Activated CD4-positive, alpha-beta T cell treated with anti-CD3 and anti-CD28 coated beads, Interleukin-2, amount 10 ng/mL, durations not matched to agents 24 days and 14 days (primary cell): ENCODE data around the gene ZNF804A. TPM values are rescaled to one million over a fixed set of nuclear protein-coding genes. Genes with fewer than 3 reads are reported as not detected.
"Not testable (repeated sequence)": the region's sequence is repeated elsewhere in the genome, so short reads cannot be mapped to it uniquely, and the experiment has no call there.

Source experiments
- DNase-seq: peaks from one replicate; pipeline ENCODE4 v3.0.0; 2022
- H3K27ac Mint-ChIP-seq: one replicate; pipeline ENCODE4 v1.8.0; 2022; ENCODE audit warnings: mild to moderate bottlenecking, mixed read lengths
- H3K27me3 Mint-ChIP-seq: one replicate; pipeline ENCODE4 v1.8.0; 2022; ENCODE audit warnings: mixed read lengths
- H3K36me3 Mint-ChIP-seq: one replicate; pipeline ENCODE4 v1.8.0; 2022; ENCODE audit warnings: low read depth, mild to moderate bottlenecking, mixed read lengths
- H3K4me1 Mint-ChIP-seq: one replicate; pipeline ENCODE4 v1.8.0; 2021; ENCODE audit warnings: mixed read lengths
- H3K4me3 Mint-ChIP-seq: one replicate; pipeline ENCODE4 v1.8.0; 2022; ENCODE audit warnings: mild to moderate bottlenecking, moderate library complexity, mixed read lengths
- H3K9me3 Mint-ChIP-seq: one replicate; pipeline ENCODE4 v1.8.0; 2021; ENCODE audit warnings: mixed read lengths
- intact Hi-C: fragments of 100-400 bp; cut with micrococcal nuclease; formaldehyde crosslinking; loops from one replicate; pipeline ENCODE4 v1.15.1; 2023
- total RNA-seq: library from RNA; stranded (reverse); gene quantifications from 2 replicates; pipeline ENCODE4 v1.2.3, GENCODE V29; 2022

ZNF804A gene
- total RNA-seq, 1 donor from 2014 or later: not detected

DNA sequence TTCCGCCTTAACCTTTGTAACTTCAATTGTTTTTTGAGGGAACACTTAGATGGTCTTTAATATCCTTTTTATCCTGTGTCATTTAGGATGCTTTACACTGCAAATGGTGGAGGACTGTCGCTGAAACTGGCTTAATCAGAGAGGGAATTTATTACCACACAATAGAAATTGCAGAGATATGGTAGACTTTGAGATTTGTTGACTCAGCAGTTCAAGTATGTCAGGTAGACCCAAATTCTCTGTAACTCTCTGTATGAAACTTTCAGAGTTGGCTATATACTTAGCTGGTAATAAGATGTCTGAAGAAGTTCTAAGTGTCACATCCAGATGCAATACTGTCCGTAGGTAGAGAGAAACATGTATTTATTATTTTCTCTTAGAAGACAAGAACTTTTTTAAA, 100.1 kb downstream of the ZNF804A start:
- Mint-ChIP-seq H3K4me3 (no peak overlapping the region), H3K27me3 (no peaks in the 10 kb centered on the region), H3K36me3 (no peaks in the 10 kb centered on the region), H3K27ac (no peak overlapping the region), H3K4me1 (no peaks in the 10 kb centered on the region), H3K9me3 (no peaks in the 10 kb centered on the region)
- intact Hi-C loops: no loop called here
- no peak for DNase-seq

DNA sequence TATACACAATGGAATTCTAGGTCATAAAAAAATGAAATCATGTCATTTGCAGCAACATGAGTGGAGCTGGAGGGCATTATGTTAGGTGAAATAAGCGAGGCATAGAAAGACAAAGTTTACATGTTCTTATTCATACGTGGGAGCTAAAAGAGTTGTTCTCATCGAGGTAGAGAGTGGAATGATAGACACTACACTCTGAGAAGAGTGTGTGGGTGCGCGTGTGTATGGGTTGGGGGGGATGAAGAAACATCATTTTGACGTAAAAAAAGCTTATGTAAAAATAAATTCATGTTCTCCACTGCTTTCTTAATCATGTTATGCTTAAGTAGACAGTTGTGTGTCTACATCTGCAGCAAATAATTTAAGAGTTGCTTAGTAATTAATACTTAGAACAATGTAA, 123.6 kb downstream of the ZNF804A start:
- no peak overlapping the region for H3K4me3 Mint-ChIP-seq
- no peaks in the 10 kb centered on the region for H3K36me3 Mint-ChIP-seq
- no peaks in the 10 kb centered on the region for H3K4me1 Mint-ChIP-seq
- H3K27me3 Mint-ChIP-seq: no peaks in the 10 kb centered on the region
- H3K9me3 Mint-ChIP-seq: no peaks in the 10 kb centered on the region
- no peak for DNase-seq
- H3K27ac Mint-ChIP-seq: no peak overlapping the region
- intact Hi-C loops: no loop called here

DNA sequence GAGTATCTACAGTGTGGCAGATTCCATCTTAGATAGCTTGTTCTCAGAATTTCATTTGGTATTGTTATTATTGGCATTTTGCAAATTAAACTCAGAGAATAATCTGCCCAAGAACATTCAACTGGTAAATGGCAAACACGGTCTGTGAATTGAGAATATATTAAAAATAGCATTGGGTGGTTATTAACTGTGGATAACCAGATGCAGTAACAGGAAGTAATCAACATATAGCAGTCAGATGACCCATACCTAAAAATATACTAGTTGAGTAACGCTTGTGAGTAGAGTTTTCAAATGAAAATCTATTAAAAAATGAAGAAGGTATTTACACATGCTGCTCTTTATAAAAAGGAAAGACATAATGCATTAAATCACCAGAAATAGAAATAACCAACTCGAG, 129.5 kb downstream of the ZNF804A start:
- no peak for DNase-seq
- H3K27ac Mint-ChIP-seq: no peak overlapping the region
- intact Hi-C loops: no loop called here

DNA sequence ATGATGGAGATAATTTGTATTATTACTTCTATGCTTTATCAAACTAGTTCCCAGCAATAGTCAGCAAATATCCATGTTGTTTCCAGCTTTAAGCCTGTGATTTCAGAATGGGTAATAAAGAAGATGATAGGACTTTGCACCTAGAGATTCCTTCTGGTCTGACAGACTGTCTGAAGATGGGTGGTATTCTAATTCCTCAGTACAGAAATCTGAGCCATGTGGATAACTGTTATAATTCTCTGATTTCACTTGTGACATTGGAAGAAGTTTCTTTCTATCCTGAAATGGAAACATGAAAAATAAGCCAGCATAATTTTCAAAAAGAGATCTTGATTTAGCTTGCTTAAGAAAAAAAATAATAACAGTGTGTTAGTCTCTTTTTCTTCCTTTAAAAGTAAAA, 130.1 kb downstream of the ZNF804A start:
- intact Hi-C loops: no loop called here
- H3K27me3 Mint-ChIP-seq: no peaks in the 10 kb centered on the region

More for the DNA sequence above, 129.5 kb downstream of the ZNF804A start:
- Mint-ChIP-seq H3K4me3 (no peak overlapping the region), H3K9me3 (no peaks in the 10 kb centered on the region), H3K4me1 (no peaks in the 10 kb centered on the region), H3K36me3 (no peaks in the 10 kb centered on the region), H3K27me3 (no peaks in the 10 kb centered on the region)

DNA sequence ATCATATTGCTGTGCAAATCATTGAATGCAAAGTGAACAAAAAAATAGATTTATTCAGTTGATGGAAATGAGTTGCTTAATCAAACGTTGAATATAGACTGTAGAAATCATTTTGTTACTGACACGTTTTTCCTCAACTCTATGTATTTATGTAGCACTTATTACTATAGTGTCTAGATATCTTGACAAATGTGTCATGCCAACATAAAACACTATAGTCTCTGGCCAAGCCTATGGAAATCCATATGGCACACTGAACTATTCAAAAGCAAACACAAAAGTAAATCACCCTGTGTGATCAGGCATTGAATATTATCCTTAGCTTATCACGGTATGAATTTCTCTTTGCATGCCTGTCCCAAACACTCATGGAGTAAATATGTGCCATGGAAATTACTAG, 131.3 kb downstream of the ZNF804A start:
- Mint-ChIP-seq H3K27ac (no peak overlapping the region), H3K36me3 (no peaks in the 10 kb centered on the region), H3K27me3 (no peaks in the 10 kb centered on the region), H3K4me1 (no peaks in the 10 kb centered on the region), H3K4me3 (no peak overlapping the region), H3K9me3 (no peaks in the 10 kb centered on the region)
- DNase-seq: no peak
- intact Hi-C loops: no loop called here

More for the DNA sequence above, 130.1 kb downstream of the ZNF804A start:
- H3K9me3 Mint-ChIP-seq: no peaks in the 10 kb centered on the region
- H3K27ac Mint-ChIP-seq: no peak overlapping the region
- H3K36me3 Mint-ChIP-seq: no peaks in the 10 kb centered on the region
- no peak overlapping the region for H3K4me3 Mint-ChIP-seq
- DNase-seq: no peak
- H3K4me1 Mint-ChIP-seq: no peaks in the 10 kb centered on the region

DNA sequence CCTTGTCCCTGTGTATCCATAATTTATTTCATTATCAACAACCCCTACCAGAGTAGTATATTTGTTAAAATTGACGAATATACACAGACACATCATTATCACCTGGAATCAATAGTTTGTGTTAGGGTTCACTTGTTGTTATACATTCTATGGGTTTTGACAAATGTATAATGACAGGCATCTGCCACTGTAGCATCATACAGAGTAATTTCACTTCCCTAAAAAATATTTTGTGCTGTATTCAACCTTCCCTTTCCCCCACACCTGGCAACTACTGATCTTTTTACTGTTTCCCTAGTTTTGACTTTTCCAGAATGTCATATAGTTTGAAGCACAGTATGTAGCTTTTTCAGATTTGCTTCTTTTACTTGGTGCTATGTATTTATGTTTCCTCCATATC, 132.0 kb downstream of the ZNF804A start:
- H3K36me3 Mint-ChIP-seq: no peaks in the 10 kb centered on the region
- H3K4me1 Mint-ChIP-seq: no peaks in the 10 kb centered on the region
- DNase-seq: no peak
- no peaks in the 10 kb centered on the region for H3K27me3 Mint-ChIP-seq
- intact Hi-C loops: no loop called here
- no peaks in the 10 kb centered on the region for H3K9me3 Mint-ChIP-seq
- H3K4me3 Mint-ChIP-seq: no peak overlapping the region
- no peak overlapping the region for H3K27ac Mint-ChIP-seq

DNA sequence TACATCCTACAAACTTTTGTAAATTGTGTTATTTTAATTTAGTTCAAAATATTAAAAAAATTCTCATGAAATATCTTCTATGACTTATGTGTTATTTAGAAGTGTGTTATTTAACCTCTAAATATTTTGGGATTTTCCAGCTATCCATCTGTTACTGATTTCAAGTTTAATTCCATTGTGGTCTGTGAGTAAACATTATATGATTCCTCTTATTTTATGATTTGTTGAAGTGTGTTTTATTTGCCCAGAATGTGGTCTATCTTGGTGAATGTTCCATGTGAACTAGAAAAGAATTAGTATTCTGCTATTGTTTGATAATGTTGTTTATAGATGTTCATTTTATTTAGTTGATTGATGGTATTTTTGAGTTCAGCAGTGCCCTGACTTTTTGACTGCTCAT, 136.0 kb downstream of the ZNF804A start:
- no peaks in the 10 kb centered on the region for H3K36me3 Mint-ChIP-seq
- no peak for DNase-seq
- intact Hi-C loops: no loop called here

DNA sequence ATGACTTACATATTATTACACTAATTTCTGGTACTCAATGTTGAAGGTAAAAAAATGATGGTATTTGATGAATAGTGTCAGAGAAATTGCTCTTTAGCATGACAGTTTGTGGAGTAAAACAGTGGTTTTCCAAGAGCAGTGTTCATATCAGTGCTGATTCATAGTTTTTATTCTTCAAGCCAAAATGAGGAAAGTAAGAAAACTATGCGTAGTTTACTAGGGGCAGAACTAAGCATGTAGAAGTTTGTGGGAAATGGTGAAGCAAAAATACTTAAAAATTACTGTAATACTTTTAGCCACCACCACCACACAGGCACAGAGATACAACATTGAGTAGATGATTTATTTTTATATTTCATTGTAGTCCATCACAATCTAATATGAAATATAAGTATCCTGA, 137.3 kb downstream of the ZNF804A start:
- Mint-ChIP-seq H3K4me1 (no peaks in the 10 kb centered on the region), H3K27ac (no peak overlapping the region), H3K9me3 (no peaks in the 10 kb centered on the region), H3K27me3 (no peaks in the 10 kb centered on the region), H3K36me3 (no peaks in the 10 kb centered on the region), H3K4me3 (no peak overlapping the region)
- no peak for DNase-seq
- intact Hi-C loops: no loop called here

More for the DNA sequence above, 136.0 kb downstream of the ZNF804A start:
- Mint-ChIP-seq H3K4me1 (no peaks in the 10 kb centered on the region), H3K27ac (no peak overlapping the region), H3K27me3 (no peaks in the 10 kb centered on the region), H3K9me3 (no peaks in the 10 kb centered on the region), H3K4me3 (no peak overlapping the region)

DNA sequence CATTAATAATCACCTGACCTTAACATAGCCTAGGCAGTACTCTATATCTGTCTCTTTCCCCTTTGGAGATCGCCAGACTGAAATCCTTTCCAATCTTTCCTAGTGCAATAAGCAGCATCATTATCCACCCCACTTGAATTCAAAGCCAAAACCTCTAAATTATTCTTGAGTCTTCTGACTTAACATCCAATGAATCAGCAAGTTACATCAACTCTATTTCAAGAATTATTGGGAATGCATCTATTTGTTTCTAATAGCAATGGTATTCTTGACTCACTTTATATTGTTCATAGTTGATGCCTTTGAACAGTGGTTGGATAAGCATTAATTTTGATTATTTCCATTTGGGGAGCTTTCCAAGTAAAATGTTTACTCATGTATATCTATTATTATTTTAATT, 144.8 kb downstream of the ZNF804A start:
- no peaks in the 10 kb centered on the region for H3K27me3 Mint-ChIP-seq
- no peak overlapping the region for H3K27ac Mint-ChIP-seq
- intact Hi-C loops: no loop called here
- H3K36me3 Mint-ChIP-seq: no peaks in the 10 kb centered on the region
- H3K9me3 Mint-ChIP-seq: no peaks in the 10 kb centered on the region
- no peak for DNase-seq
- H3K4me1 Mint-ChIP-seq: no peaks in the 10 kb centered on the region
- no peak overlapping the region for H3K4me3 Mint-ChIP-seq

DNA sequence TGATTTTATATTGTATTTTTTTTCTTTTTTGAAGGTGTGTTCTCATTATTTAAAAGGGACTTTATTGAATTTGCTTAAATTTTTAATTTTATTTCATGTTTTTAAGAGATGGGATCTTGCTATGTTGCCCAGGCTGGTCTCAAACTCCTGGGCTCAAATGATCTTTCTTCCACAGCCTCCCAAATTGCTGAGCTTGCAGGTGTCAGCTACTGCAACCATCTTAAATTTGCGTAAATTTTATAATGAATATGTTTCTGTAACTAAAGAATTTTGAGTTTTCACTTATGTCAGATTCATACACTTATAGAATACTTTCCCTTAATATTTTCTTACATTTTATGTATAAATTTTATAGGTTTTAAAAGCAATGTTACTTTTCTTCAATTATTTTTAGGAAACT, 157.8 kb downstream of the ZNF804A start:
- H3K27ac Mint-ChIP-seq: no peak overlapping the region
- no peaks in the 10 kb centered on the region for H3K4me1 Mint-ChIP-seq
- no peak for DNase-seq
- H3K4me3 Mint-ChIP-seq: no peak overlapping the region
- H3K9me3 Mint-ChIP-seq: no peaks in the 10 kb centered on the region
- no peaks in the 10 kb centered on the region for H3K36me3 Mint-ChIP-seq
- intact Hi-C loops: no loop called here
- no peaks in the 10 kb centered on the region for H3K27me3 Mint-ChIP-seq

DNA sequence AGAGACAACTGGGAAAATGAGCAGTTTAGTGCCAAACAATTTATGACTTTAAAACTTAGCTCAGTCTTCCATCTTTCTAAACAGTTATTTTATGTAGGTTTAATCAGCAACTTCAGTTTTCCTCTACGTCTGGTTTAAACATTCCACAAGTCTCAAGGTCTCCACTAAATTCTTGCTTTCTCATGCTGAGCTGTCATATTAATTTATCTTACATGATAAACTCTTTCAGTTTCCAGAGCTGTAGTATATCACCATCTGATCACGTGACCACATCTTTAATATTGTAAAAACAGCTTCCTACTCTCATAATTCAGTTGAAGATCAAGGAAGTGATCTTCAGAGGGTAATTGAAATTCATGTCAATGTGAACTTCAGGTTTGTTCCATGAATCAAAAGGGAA, 158.6 kb downstream of the ZNF804A start:
- no peaks in the 10 kb centered on the region for H3K4me1 Mint-ChIP-seq
- no peaks in the 10 kb centered on the region for H3K36me3 Mint-ChIP-seq
- no peak overlapping the region for H3K4me3 Mint-ChIP-seq
- no peaks in the 10 kb centered on the region for H3K9me3 Mint-ChIP-seq
- intact Hi-C loops: no loop called here
- no peaks in the 10 kb centered on the region for H3K27me3 Mint-ChIP-seq
- DNase-seq: no peak
- no peak overlapping the region for H3K27ac Mint-ChIP-seq

DNA sequence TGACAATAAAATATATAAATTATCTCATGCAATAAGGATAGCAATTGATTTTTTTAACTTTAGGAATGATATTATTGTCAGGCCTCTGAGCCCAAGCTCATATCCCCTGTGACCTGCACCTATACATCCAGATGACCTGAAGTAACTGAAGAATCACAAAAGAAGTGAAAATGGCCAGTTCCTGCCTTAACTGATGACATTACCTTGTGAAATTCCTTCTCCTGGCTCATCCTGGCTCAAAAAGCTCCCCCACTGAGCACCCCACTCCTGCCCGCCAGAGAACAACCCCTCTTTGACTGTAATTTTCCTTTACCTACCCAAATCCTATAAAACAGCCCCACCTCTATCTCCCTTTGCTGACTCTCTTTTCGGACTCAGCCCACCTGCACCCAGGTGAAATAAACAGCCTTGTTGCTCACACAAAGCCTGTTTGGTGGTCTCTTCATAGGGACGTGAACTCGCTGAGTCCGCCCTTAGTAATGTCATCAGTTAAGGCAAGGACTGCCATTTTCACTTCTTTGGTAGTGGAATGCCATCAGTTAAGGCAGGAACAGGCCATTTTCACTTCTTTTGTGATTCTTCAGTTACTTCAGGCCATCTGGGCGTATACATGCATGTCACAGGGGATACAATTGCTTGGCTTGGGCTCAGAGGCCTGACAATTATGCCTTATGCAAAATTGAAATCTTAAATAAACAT, 161.4 kb downstream of the ZNF804A start:
- H3K36me3 Mint-ChIP-seq, H3K4me1 Mint-ChIP-seq, H3K27ac Mint-ChIP-seq, intact Hi-C loops, DNase-seq, H3K4me3 Mint-ChIP-seq, H3K9me3 Mint-ChIP-seq, H3K27me3 Mint-ChIP-seq: not testable (repeated sequence)

DNA sequence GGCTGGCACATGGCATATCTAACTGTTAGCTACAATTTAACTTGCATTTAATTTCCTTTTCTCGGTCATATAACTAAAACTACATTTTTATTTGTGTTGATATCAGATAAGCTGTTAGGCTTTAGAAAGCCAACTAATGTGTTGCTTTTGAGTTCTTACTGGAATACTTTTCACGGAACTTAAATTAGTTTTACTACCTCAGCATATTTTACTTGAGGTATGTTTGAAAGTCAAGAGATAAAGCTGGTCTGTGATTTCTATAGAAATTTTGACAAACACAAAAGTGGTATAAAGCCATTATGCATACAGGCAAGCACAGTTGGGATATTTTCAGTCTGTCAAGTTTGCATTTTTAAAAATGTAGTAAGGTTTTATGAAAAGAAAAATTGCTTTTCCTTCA, 162.6 kb downstream of the ZNF804A start:
- intact Hi-C loops: no loop called here
- Mint-ChIP-seq H3K36me3 (no peaks in the 10 kb centered on the region), H3K27me3 (no peaks in the 10 kb centered on the region)

DNA sequence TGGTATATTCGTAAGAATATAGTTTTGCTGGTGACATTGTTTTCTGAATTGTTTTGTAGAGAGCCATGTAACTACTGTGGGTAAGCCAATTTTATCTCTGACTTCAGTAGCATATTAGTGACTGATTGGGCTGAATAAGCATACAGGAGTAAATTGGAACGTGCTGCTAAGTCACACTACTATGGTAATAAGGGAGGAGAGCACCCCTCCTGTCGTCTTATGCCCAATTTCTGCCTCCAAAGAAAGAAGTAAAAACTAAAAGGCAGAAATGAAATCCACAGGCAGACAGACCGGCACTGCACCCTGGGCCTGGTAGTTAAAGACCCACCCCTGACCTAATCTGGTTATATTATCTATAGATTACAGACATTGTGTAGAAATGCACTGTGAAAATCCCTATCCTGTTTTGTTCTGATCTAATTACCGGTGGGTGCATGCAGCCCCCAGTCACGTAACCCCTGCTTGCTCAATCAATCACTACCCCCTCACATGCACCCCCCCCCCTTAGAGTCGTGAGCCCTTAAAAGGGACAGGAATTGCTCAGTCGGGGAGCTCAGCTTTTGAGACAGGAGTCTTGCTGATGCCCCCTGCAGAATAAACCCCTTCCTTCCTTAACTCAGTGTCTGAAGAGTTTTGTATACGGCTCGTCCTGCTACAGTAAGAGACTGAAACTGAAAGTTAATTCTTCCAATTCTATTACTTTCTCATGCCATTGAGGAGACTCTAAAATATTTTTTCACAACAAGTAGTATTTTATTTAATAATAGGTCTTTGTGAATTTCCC, 167.0 kb downstream of the ZNF804A start:
- H3K36me3 Mint-ChIP-seq: no peaks in the 10 kb centered on the region
- H3K9me3 Mint-ChIP-seq: no peaks in the 10 kb centered on the region
- no peaks in the 10 kb centered on the region for H3K27me3 Mint-ChIP-seq
- H3K4me3 Mint-ChIP-seq: peak overlapping the region; percentile 53
- no peaks in the 10 kb centered on the region for H3K4me1 Mint-ChIP-seq
- no peak overlapping the region for H3K27ac Mint-ChIP-seq
- no peak for DNase-seq
- intact Hi-C loops: no loop called here

More for the DNA sequence above, 162.6 kb downstream of the ZNF804A start:
- no peaks in the 10 kb centered on the region for H3K4me1 Mint-ChIP-seq
- H3K27ac Mint-ChIP-seq: no peak overlapping the region
- H3K9me3 Mint-ChIP-seq: no peaks in the 10 kb centered on the region
- DNase-seq: no peak
- no peak overlapping the region for H3K4me3 Mint-ChIP-seq
